Fibroblast of skin of right quadriceps (primary cell): ENCODE measurements around the gene GSTA1.
A peak's percentile ranks its signal among the peaks of the same experiment; 100 is the strongest.
"Not testable (repeated sequence)": the region's sequence is repeated elsewhere in the genome, so short reads cannot be mapped to it uniquely, and the experiment has no call there.

Experiments used
- DNase-seq: peaks from one replicate; pipeline ENCODE4 v3.0.0-alpha.2; 2013

GSTA1 gene

DNA sequence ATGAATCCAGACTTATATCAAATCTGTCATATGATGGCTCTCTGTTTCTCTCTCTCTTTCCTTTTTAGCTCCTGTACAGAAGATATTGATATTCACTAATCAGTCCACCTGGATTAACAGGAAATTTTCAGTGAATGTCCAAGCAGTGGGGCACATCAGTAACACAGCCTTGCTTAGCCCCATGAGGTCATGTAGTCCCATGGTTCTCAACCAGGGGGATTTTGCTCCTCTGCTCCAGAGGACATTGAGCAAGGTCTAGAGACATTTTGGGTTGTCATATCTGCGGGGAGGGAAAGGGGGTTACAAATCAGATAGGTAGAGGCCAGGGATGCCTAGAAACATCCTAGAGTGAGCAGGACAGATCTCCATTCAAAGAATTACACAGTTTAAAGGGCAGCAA, 810 bp downstream of the GSTA1 start:
- DNase-seq = no peak

DNA sequence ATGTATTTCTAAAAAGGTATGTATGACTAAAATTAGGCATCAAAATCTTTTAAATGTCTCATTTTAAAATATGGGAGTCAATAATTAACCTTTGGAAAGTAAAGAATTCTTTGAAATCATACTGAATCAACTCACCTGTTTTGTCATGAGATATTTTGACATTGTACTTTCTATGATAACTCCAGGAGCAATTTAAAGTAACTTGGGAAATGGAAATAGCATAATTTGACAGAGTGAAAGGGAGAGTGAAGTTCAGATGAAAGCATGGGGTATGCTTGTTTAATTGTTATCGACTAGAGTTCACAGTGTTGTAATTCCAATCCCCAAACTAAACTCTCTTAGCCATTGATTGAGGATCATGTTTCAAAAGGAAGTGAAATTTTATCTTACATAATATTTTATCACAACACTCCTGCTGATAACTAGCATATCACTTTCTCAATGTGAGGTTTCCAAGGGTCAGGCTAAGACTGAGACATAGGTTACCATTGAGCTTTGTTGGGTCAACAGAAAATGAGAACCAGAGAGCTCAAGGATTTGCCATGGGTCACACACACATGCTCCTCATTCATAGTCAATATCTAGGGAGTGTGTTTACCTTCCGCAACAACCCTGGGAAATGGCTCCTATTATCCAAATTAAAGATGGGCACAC, 2.3 kb downstream of the GSTA1 start:
- no peak for DNase-seq

DNA sequence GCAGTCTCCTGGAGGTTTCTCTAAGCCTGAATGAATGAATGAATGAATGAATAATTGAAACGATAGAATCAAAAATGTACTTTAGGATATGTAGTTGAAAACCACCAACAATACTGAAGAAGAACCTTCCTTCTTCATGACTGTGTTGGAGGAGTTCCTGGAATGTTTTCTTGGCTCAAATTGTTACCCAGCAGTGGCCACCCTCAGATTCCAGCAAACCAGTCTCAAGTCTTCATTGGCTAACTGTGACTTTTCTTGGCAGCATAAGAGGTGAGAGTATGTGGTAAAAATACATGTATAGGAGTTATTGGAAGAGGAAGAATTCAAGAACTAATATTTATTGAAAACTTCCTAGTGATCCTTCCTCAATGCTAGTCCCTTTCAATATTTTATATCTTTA, 4.3 kb downstream of the GSTA1 start:
- peak; percentile 49 for DNase-seq

DNA sequence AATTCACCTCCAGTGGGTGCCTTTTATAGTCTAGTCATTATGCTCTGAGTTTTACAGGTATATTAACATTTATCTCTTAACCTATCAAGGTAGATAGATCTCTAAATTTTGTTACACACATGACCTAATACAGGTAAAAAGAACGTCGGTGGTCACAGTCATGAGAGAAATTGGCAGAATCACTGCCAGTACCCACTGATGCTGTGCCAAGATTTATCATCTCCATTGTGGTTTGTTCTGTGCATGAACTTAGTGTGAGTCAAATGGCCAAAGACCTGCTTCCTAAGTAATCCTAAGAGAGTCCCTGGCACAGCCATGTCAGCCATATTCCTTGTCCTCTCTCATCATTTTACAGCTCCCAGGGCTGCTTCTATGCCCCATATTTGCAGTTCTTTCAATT, 9.2 kb downstream of the GSTA1 start:
- DNase-seq = not testable (repeated sequence)

DNA sequence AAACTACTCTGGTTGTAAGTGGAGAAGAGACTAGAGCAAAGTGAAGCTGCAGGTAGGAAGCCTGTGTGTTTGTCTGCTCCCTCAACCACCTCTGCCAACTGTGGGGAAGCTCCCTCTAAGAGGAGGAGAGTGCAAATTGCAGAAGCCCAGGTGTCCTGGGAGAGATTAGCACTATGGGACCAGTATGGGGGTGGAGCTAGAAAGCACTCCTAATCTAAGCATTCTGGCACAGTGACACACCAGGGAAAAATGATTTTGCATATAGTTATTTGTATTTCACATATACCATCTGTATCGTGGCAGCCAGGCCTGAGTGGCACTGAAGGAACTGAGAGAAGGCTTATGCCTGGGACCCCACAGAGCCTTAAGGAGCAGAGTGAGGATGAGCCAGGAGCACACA, 12.8 kb downstream of the GSTA1 start:
- DNase-seq = peak; percentile 6

DNA sequence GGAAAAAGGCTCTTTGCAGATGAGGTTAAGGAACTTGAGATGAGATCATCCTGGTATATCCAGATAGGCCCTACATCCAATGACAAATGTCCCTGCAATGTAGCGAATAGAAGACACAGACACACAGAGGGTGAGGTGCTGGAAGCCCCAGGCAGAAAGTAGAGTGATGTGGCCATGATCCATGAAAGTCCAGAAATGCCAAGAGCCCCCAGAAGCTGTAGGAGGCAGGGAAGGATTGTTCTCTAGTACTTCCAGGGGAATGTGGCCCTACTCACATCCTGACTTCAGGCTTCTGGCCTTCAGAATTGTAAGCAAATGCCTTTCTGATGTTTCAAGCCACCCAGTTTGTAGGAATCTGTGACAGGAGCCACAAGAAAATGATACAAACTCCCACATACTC, 14.0 kb downstream of the GSTA1 start:
- DNase-seq = peak; percentile 78

DNA sequence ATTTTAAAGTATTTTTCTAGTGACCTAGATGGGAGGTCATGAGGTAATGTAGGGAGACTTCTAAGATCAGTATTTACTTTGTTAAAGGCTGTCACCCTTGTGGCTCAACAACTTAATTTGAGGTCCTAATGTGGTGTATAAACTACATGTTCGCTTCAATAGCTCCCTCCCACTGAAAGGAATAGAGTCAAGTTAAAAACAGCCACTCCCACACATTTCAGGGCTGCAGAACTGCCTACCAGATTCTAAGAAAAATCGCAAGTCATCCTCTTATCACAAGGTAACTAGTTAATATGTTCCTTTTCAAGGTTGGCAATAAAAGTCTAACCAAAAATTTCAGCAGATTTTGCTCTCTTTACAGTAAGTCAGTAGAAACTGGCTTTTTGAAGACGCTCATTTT, 15.1 kb downstream of the GSTA1 start:
- DNase-seq = peak; percentile 7

DNA sequence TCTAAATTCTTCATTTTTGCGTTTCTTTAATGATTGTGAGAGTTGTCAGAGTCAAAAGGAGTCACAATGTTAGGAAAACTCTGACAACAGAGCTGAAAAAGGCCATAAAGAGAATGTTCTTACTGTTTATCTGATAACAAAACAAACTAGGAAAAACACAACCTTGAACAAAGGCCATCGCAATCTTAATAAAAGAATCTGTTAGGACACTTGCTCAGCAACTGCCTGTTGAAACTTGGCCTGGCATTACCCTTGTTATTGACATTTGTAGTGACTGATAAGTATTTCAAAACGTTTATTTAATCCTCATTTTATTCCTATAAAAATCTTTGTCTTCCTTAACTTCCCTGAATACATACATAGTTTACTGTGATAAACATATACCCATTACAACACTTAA, 15.7 kb downstream of the GSTA1 start:
- no peak for DNase-seq

DNA sequence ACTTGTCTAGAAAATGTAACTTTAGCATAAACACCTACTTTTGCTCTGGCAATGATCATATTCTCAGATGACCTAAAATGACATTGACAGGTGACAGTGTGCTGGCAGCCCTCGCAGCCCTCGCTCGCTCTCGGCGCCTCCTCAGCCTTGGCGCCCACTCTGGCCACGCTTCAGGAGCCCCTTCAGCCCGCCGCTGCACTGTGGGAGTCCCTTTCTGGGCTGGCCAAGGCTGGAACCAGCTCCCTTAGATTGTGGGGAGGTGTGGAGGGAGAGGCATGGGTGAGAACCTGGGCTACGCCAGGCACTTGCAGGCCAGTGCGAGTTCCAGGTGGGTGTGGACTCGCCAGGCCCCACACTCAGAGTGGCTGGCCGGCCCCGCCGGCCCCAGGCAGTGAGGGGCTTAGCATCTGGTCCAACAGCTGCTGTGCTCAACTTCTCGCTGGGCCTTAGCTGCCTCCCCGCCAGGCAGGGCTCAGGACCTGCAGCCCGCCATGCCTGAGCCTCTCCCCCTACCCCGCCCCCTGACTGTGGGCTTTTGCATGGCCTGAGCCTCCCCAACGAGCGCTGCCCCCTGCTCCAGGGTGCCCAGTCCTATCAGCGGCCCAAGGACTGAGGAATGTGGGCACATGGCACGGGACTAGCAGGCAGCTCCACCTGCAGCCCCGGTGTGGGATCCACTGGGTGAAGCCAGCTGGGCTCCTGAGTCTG, 17.2 kb downstream of the GSTA1 start:
- DNase-seq = no peak

DNA sequence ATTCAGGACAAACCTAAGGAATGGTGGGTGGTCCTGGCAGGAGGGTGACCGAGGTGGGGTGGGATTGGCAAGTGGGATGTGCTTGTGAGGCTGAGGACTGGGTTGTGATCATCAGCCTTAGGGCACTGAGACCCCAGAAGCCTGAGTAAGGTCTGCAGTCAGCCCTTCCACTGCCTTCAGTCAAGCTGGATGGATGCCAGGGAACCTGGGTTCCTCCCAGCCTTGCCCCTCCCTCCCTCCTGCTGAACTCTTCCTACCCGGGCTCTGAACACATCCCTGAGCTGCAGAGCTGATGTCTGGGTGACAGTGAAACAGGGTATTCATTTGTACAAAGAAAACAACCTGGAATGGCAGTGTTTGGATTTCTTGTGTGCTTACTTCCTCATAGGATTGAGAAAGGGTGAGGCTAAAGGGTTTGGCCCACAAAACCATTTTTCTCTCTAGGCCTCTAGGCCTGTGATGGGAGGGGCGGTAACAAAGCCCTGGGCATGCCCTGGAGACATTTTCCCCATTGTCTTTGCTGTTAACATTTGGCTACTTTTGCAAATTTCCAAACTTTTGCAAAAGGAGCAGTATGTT, 20.8 kb downstream of the GSTA1 start:
- not testable (repeated sequence) for DNase-seq

DNA sequence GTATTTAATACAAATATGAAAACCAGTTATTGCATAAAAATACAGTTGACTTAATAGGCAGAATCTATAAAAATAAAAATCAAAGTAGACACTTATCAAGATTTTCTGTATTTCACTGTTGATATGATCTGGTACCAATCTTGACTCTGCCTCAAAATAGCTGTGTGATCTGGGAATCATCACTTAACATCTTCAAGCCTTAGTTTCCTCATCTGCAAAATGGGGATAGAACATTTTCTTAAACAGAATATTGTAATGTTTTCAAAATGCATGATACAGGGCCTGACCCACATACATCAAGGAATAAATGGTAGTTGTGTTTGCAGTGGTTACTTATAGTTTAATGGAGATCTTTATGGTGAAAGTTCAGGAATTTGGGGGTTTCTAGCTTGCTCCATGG, 21.4 kb downstream of the GSTA1 start:
- DNase-seq = not testable (repeated sequence)

DNA sequence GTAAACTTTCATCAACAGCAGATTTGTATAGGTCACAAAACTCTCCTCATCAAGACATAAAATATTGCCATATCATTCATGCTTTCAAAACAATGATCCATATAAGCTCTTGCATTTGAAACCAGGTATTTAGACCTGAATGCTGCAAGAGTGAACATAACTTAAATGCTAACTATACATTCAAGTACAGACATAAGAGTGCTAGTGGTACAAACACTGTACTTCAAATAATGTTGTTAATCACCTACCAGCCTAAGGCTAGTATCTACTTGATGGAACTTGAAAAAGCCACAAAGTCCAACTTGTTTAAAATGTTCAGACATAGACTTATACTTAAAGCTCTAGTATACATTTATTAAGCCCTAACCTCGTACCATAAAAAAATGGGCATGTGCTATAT, 24.4 kb downstream of the GSTA1 start:
- DNase-seq = no peak

DNA sequence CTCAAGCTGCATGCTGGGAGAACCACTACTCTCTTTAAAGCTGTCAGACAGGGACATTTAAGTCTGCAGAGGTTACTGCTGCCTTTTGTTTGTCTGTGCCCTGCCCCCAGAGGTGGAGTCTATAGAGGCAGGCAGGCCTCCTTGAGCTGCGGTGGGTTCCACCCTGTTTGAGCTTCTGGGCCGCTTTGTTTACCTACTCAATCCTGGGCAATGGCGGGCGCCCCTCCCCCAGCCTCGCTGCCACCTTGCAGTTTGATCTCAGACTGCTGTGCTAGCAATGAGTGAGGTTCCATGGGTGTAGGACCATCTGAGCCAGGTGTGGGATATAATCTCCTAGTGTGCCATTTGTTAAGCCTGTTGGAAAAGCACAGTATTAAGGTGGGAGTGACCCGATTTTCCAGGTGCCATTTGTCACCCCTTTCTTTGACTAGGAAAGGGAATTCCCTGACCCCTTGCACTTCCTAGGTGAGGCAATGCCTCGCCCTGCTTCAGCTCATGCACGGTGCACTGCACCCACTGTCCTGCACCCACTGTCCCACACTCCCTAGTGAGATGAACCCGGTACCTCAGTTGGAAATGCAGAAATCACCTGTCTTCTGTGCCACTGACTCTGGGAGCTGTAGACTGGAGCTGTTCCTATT, 26.8 kb downstream of the GSTA1 start:
- DNase-seq = not testable (repeated sequence)

DNA sequence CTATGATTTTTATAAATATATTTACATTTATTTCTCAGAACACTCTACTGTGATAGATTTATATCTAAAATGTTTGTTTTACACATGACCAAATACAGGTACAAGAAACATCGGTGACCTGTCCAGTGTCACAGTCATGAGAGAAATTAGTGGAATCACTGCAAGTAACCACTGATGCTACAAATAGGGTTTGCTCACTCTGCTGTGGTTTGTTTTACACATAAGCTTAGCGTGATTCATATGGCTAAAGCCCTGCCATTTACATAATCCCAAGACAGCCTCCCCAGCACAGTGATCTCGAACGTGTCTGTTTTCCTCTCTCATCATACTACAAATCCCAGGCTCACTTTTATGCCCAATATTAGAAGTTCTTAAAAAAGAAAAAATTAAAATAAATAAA, 34.2 kb downstream of the GSTA1 start:
- DNase-seq = peak; percentile 38

DNA sequence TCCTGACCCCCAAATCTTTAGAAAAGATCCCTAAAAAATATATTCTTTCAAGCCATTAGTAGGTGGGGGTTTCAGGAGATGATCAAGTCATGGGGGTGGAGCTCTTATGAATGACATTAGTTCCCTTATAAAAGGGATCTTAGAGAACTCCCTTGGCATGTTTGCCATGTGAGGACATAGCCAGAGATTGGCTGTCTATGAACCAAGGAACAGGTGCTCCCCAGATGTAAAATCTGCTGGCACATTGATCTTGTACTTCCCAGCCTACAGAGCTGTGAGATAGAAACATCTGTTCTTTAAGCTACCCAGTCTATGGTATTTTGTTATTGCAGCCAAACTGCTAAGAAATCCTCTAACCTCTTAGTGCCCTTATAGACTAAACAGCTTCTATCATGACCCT, 36.0 kb downstream of the GSTA1 start:
- not testable (repeated sequence) for DNase-seq

DNA sequence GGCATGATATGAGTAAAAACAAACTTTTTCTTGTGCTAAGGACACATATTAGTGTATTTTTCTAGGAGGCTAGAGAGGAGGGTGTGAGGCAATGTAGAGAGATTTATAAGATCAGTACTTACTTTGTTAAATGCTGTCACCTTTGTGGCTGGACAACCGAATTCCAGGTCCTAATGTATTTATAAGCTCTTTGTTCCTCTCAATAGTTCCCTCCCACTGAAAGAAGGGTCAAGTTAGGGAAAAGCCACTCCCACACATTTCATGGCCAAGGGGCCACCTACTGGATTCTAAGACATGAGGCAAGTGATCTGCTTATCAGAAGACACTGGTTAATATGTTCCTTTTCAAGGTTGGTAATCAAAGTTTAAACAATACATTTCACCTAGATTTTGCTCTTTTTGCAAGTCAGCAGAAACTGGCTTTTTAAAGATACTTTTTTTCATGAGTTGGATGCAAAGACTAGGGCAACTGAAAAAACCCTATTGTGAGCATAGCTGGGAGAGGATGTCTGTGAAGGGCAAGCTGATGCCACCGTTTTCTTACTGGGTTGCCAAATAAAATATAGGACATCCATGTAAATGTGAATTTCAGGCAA, 40.2 kb downstream of the GSTA1 start, which contains the start of gene GSTA2:
GSTA2 (minus strand) TSS at position 154 of the 595 bp plus-strand sequence. CDS start 5,528 bp downstream, outside the sequence.
- DNase-seq = not testable (repeated sequence)

DNA sequence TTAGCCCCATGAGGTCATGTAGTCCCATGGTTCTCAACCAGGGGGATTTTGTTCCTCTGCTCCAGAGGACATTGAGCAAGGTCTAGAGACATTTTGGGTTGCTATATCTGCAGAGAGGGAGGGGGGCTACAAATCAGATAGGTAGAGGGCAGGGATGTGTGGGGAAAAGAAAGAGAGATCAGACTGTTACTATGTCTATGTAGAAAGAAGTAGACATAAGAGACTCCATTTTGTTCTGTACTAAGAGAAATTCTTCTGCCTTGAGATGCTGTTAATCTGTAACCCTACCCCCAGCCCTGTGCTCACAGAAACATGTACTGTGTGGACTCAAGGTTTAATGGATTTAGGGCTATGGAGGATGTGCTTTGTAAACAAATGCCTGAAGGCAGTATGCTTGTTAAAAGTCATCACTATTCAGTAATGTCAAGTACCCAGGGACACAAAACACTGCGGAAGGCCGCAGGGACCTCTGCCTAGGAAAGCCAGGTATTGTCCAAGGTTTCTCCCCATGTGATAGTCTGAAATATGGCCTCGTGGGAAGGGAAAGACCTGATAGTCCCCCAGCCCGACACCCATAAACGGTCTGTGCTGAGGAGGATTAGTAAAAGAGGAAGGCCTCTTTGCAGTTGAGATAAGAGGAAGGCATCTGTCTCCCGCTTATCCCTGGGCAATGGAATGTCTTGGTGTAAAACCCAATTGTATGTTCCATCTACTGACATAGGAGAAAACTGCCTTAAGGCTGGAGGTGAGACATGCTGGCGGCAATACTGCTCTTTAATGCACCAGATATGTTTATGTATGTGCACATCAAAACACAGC, 41.7 kb downstream of the GSTA1 start:
- DNase-seq = not testable (repeated sequence)

DNA sequence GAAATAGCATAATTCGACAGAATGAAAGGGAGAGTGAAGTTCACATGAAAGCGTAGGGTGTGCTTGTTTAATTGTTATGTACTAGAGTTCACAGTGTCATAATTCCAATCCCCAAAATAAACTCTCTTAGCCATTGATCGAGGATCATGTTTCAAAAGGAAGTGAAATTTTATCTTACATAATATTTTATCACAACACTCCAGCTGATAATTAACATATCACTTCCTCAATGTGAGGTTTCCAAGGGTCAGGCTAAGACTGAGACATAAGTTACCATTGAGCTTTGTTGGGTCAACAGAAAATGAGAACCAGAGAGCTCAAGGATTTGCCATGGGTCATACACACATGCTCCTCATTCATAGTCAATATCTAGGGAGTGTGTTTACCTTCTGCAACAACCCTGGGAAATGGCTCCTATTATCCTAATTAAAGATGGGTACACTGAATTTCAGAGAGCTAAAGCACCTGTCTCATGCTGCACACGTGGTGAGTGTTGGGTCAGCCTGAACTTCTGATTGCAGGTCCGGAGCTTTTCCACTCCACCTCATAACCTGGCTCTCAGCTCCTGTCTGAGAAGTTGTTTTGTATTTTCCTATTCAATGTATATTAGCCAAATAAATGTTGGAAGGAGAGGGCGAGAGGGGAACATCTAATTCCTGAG, 43.4 kb downstream of the GSTA1 start:
- no peak for DNase-seq

DNA sequence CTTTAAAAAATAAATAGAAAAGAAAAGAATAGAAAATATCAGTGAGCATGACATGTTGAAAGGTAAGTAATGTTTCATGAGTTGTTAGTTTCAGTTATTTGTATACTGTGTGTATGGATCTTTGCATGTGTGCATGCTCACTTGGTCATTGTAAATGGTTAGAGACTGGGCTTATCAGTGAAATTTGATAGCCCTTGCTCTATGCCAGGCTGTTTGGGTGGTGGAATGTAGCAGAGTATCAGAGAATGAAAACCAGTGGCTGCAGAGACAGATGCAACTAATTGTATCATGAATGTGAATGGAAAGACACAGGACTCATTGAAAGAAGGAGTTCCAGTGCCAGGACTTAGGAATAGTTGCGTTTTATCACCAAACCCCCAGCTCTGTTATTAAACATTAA, 44.5 kb downstream of the GSTA1 start:
- DNase-seq = no peak

DNA sequence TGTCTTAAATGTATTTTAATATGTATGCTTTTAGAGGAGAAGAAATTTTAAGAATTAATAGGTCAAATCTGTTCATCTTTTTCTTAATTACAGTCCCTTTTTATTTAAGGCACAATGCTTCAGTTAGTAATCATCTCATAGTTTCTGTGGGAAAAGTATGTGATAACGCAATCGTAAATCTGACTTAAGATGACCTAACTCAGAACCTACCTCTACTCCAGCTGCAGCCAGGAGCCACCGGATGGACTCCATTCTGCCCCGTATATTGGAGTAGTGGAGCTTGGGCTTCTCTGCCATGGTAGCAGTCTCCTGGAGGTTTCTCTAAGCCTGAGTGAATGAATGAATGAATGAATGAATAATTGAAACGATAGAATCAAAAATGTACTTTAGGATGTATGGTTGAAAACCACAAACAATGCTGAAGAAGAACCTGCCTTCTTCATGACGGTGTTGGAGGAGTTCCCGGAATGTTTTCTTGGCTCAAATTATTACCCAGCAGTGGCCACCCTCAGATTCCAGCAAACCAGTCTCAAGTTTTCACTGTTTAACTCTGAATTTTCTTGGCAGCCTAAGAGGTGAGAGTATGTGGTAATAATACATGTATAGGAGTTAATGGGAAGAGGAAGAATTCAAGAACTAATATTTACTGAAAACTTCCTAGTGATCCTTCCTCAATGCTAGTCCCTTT, 45.8 kb downstream of the GSTA1 start:
- DNase-seq = peak; percentile 85

DNA sequence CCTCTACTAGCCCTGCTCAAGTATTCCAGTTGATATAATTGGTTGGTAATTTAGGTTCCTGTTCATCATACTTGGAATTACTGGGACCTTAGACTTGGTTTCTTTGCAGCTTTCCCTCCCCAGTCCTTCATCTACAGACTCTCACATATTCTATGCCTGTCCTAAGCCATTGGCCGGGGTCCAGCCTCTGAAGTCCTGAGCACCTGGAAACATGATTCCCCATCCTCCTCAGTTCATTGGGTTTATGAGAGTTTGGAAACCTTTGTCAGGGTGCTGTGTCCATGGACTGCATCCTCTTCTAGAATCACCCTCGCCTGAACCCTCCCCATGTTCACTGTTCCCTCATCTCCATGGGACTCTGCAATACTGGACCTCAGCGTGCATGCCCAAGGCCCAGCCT, 49.2 kb downstream of the GSTA1 start:
- DNase-seq = no peak
